Subcutaneous adipose tissue (tissue), 4 donors: ENCODE measurements around the gene OR51B5. TPM values are rescaled to one million over a fixed set of nuclear protein-coding genes. Genes with fewer than 3 reads are reported as not detected.

Source experiments
- CTCF ChIP-seq: fragments of 450-650 bp; IDR thresholded peaks from one replicate; pipeline ENCODE4 v1.5.1; 2016; ENCODE audit warnings: low read depth, mild to moderate bottlenecking, control low read depth, antibody characterized with exemption, moderate library complexity
- total RNA-seq, 4 donors: library from RNA; depleted of rRNA; stranded (reverse); fragments of >200 nt; gene quantifications; one replicate each; pipeline ENCODE4 v1.1.0, GENCODE V29; 2016

Gene OR51B5
- total RNA-seq, 4 donors from 2014 or later = 0.66 to 0.85 TPM; not detected in 2

- TF ChIP-seq CTCF = no peak
Observed at GRCh38 chr11:5349550-5349949, 6.2 kb upstream of the OR51B5 start.

GRCh38 chr11:5348551-5349194 lies 5.3 kb upstream of the OR51B5 start:
- TF ChIP-seq CTCF = no peak

- TF ChIP-seq CTCF = no peak
Observed at GRCh38 chr11:5345831-5346230, 2.5 kb upstream of the OR51B5 start.

GRCh38 chr11:5339771-5340322 lies 3.5 kb downstream of the OR51B5 start:
- TF ChIP-seq CTCF = no peak

GRCh38 chr11:5336331-5336730 lies 7.0 kb downstream of the OR51B5 start:
- no peak for TF ChIP-seq CTCF

GRCh38 chr11:5335170-5335569 lies 8.2 kb downstream of the OR51B5 start:
- no peak for TF ChIP-seq CTCF

GRCh38 chr11:5324197-5324596 lies 19.1 kb downstream of the OR51B5 start, which contains the start of gene OR51B2:
OR51B2 (minus strand) TSS chr11:5324297; CDS start chr11:5324297, 0 bp downstream.
- TF ChIP-seq CTCF = no peak
